Ramos (cell line): ENCODE data around the gene APEH.

ENCODE experiments used
- in situ Hi-C: fragments of 300-500 bp; cut with MboI; formaldehyde crosslinking; loops from one replicate; pipeline ENCODE4 v1.14.3; 2022; ENCODE audit warnings: low sequenced_read_pairs; ENCODE audit not compliant: unreplicated experiment

APEH gene

GRCh38 chr3:49649576-49649975 is 24.6 kb upstream of the APEH start:
- in situ Hi-C loops, result no loop called here

- in situ Hi-C loops, result no loop called here
Measured at GRCh38 chr3:49650177-49650576, 24.0 kb upstream of the APEH start.

- in situ Hi-C loops, result no loop called here
Measured at GRCh38 chr3:49650637-49651036, 23.5 kb upstream of the APEH start.

- in situ Hi-C loops, result no loop called here
Measured at GRCh38 chr3:49652218-49652902, 21.8 kb upstream of the APEH start.

- in situ Hi-C loops, result no loop called here
Measured at GRCh38 chr3:49652903-49653415, 21.2 kb upstream of the APEH start.

GRCh38 chr3:49653621-49654020 is 20.5 kb upstream of the APEH start:
- in situ Hi-C loops, result no loop called here

- in situ Hi-C loops, result no loop called here
Measured at GRCh38 chr3:49654176-49654825, 19.9 kb upstream of the APEH start.

- in situ Hi-C loops, result no loop called here
Measured at GRCh38 chr3:49654955-49655556, 19.1 kb upstream of the APEH start.

- in situ Hi-C loops, result no loop called here
Measured at GRCh38 chr3:49655731-49656285, 18.3 kb upstream of the APEH start.

- in situ Hi-C loops, result no loop called here
Measured at GRCh38 chr3:49656541-49657112, 17.5 kb upstream of the APEH start.

GRCh38 chr3:49657208-49657915 is 16.8 kb upstream of the APEH start:
- in situ Hi-C loops, result no loop called here

- in situ Hi-C loops, result no loop called here
Measured at GRCh38 chr3:49658711-49659110, 15.4 kb upstream of the APEH start.

- in situ Hi-C loops, result no loop called here
Measured at GRCh38 chr3:49659756-49660155, 14.4 kb upstream of the APEH start.

- in situ Hi-C loops, result no loop called here
Measured at GRCh38 chr3:49661281-49661680, 12.9 kb upstream of the APEH start.

GRCh38 chr3:49662021-49662420 is 12.1 kb upstream of the APEH start:
- in situ Hi-C loops, result no loop called here

GRCh38 chr3:49662720-49663413 is 11.3 kb upstream of the APEH start:
- in situ Hi-C loops, result no loop called here

GRCh38 chr3:49663831-49664230 is 10.3 kb upstream of the APEH start:
- in situ Hi-C loops, result no loop called here

- in situ Hi-C loops, result no loop called here
Measured at GRCh38 chr3:49664300-49664699, 9.9 kb upstream of the APEH start.

GRCh38 chr3:49665822-49666519 is 8.2 kb upstream of the APEH start:
- in situ Hi-C loops, result no loop called here
